IPS-15b (cell line): ENCODE measurements around the gene HSD17B3.

Experiments used
- H3K27me3 ChIP-seq: one replicate; pipeline ENCODE4 v1.6.1; 2013; ENCODE audit warnings: low read length; ENCODE audit not compliant: control insufficient read depth, insufficient read depth
- H3K36me3 ChIP-seq: one replicate; pipeline ENCODE4 v1.6.1; 2013; ENCODE audit warnings: low read length; ENCODE audit not compliant: control insufficient read depth, insufficient read depth
- H3K4me1 ChIP-seq: one replicate; pipeline ENCODE4 v1.6.1; 2013; ENCODE audit warnings: mild to moderate bottlenecking, low read length; ENCODE audit not compliant: control insufficient read depth, insufficient read depth
- H3K4me3 ChIP-seq: one replicate; pipeline ENCODE4 v1.5.1; 2013; ENCODE audit warnings: low read depth, low read length
- H3K9ac ChIP-seq: one replicate; pipeline ENCODE4 v1.6.1; 2013; ENCODE audit warnings: low read depth, mild to moderate bottlenecking, low read length
- H3K9me3 ChIP-seq: one replicate; pipeline ENCODE4 v1.6.1; 2013; ENCODE audit warnings: mild to moderate bottlenecking, low read length; ENCODE audit not compliant: control insufficient read depth, insufficient read depth

The HSD17B3 gene

GRCh38 chr9:96185518-96186156, 116.3 kb downstream of the HSD17B3 start:
- Histone ChIP-seq H3K27me3 (peaks cover 5% of the 10 kb centered on the region), H3K9me3 (peaks cover 9% of the 10 kb centered on the region), H3K36me3 (no peaks in the 10 kb centered on the region), H3K4me1 (peaks cover 15% of the 10 kb centered on the region), H3K9ac (no peak overlapping the region), H3K4me3 (no peak overlapping the region)
